Measurements from ENCODE around the gene NTNG1.

- no peak for TF ChIP-seq POLR2A (IDR thresholded peaks at IDR 0.05)
- TF ChIP-seq, protein P1, sequence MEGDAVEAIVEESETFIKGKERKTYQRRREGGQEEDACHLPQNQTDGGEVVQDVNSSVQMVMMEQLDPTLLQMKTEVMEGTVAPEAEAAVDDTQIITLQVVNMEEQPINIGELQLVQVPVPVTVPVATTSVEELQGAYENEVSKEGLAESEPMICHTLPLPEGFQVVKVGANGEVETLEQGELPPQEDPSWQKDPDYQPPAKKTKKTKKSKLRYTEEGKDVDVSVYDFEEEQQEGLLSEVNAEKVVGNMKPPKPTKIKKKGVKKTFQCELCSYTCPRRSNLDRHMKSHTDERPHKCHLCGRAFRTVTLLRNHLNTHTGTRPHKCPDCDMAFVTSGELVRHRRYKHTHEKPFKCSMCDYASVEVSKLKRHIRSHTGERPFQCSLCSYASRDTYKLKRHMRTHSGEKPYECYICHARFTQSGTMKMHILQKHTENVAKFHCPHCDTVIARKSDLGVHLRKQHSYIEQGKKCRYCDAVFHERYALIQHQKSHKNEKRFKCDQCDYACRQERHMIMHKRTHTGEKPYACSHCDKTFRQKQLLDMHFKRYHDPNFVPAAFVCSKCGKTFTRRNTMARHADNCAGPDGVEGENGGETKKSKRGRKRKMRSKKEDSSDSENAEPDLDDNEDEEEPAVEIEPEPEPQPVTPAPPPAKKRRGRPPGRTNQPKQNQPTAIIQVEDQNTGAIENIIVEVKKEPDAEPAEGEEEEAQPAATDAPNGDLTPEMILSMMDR (IDR thresholded peaks at IDR 0.05): no peak
Observed at GRCh38 chr1:107162745-107163144, 21.9 kb downstream of the NTNG1 start.
